ENCODE results near the gene CCDC70.

Gene CCDC70

GRCh38 chr13:51838240-51838846 lies 23.4 kb upstream of the CCDC70 start:
- CTCF ChIA-PET, result interaction anchor here (0.6 to 0.8 kb wide), 2 partner anchors 23 to 612 kb away, joined by 3 read pairs; no protein-coding TSS in a partner anchor
- no peaks in the 10 kb centered on the region for H3K9me3 ChIP-seq (ENCODE audit: control insufficient read depth, insufficient read depth, low read depth, low read length)

DNA sequence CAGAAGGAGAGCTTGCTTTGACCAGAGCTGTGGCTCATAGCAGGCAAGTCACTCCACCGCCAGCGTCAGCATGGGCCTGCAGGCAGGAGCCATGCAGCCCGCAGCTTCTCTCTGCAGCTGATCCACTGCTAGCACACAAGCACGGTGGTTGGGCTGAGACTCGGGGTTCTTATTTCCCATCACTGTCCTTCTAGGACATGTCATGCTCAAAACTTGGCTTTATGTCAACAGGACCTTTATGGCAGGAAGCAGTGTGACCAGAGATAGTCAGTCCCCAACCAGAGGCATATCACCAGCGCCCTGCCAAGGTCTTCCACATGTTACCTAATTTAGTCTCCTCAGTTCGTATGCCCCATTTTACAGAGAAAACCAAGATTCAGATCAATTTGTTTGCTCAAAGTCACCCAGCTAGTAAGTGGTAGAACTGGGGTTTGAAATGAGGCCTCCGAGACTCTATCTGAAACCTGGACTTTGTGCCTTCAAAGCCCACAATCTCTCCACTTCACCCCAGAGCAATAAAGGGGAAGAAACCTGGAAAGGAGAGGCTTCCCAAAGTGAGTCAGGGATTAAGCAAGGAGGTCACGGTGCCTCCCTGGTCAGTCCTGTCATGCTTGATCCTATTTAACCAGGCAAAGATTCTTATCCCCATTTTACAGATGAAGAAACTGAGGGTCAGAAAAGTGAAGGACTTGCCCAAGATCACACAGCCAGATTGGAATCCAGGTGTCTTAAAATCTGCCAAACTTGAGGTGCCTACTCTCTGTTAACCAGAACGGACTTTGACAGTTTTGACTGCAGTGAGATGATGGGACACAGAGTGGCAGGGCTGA lies 21.8 kb upstream of the CCDC70 start:
- ChIA-PET CTCF (no interaction called here), POLR2A (no interaction called here)
- no peak overlapping the region for H3K27ac ChIP-seq (ENCODE audit: extremely low read depth, low read depth, low read length)
- no peaks in the 10 kb centered on the region for H3K36me3 ChIP-seq (ENCODE audit: control insufficient read depth in 2 of 2, insufficient read depth in 1 of 2, low read length in 2 of 2)
- H3K4me1 ChIP-seq (ENCODE audit: control insufficient read depth, insufficient read depth, low read length), result no peaks in the 10 kb centered on the region
- no peaks in the 10 kb centered on the region for H3K9me3 ChIP-seq (ENCODE audit: control insufficient read depth, insufficient read depth, low read depth, low read length)
- TF ChIP-seq OSR2 (tag by site-specific recombination; IDR thresholded peaks at IDR 0.05) (no peak), ZNF221 (tag by site-specific recombination; IDR thresholded peaks at IDR 0.05; ENCODE audit: borderline replicate concordance) (no peak), ZNF843 (tag by site-specific recombination; IDR thresholded peaks at IDR 0.05) (no peak), ZNF658 (tag by site-specific recombination; IDR thresholded peaks at IDR 0.05) (no peak), ZNF548 (tag by site-specific recombination; IDR thresholded peaks at IDR 0.05) (no peak), ZNF791 (tag by site-specific recombination; IDR thresholded peaks at IDR 0.05) (no peak), ZNF335 (tag by site-specific recombination; conservative IDR thresholded peaks at IDR 0.05) (no peak), PRDM1 (tag by site-specific recombination; IDR thresholded peaks at IDR 0.05) (no peak), IKZF3 (tag by site-specific recombination; IDR thresholded peaks at IDR 0.05) (no peak), ATF2 (tag by site-specific recombination; IDR thresholded peaks at IDR 0.05; ENCODE audit: low read depth) (no peak), WT1 (tag by site-specific recombination; IDR thresholded peaks at IDR 0.05) (no peak), KLF8 (tag by site-specific recombination; IDR thresholded peaks at IDR 0.05) (no peak), RBAK (tag by site-specific recombination; IDR thresholded peaks at IDR 0.05) (no peak), ZNF510 (tag by site-specific recombination; IDR thresholded peaks at IDR 0.05; ENCODE audit: insufficient replicate concordance) (no peak), ZNF501 (tag by site-specific recombination; IDR thresholded peaks at IDR 0.05) (no peak), ZNF174 (tag by site-specific recombination; IDR thresholded peaks at IDR 0.05) (no peak), TCF7L2 (IDR thresholded peaks at IDR 0.05; ENCODE audit: borderline replicate concordance, low read depth, low read length) (no peak)
- TF ChIP-seq, protein P1, sequence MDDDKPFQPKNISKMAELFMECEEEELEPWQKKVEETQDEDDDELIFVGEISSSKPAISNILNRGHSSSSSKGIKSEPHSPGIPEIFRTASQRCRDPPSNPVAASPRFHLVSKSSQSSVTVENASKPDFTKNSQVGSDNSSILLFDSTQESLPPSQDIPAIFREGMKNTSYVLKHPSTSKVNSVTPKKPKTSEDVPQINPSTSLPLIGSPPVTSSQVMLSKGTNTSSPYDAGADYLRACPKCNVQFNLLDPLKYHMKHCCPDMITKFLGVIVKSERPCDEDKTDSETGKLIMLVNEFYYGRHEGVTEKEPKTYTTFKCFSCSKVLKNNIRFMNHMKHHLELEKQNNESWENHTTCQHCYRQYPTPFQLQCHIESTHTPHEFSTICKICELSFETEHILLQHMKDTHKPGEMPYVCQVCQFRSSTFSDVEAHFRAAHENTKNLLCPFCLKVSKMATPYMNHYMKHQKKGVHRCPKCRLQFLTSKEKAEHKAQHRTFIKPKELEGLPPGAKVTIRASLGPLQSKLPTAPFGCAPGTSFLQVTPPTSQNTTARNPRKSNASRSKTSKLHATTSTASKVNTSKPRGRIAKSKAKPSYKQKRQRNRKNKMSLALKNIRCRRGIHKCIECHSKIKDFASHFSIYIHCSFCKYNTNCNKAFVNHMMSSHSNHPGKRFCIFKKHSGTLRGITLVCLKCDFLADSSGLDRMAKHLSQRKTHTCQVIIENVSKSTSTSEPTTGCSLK (tag by site-specific recombination; IDR thresholded peaks at IDR 0.05), result no peak
- TF ChIP-seq, protein P2, sequence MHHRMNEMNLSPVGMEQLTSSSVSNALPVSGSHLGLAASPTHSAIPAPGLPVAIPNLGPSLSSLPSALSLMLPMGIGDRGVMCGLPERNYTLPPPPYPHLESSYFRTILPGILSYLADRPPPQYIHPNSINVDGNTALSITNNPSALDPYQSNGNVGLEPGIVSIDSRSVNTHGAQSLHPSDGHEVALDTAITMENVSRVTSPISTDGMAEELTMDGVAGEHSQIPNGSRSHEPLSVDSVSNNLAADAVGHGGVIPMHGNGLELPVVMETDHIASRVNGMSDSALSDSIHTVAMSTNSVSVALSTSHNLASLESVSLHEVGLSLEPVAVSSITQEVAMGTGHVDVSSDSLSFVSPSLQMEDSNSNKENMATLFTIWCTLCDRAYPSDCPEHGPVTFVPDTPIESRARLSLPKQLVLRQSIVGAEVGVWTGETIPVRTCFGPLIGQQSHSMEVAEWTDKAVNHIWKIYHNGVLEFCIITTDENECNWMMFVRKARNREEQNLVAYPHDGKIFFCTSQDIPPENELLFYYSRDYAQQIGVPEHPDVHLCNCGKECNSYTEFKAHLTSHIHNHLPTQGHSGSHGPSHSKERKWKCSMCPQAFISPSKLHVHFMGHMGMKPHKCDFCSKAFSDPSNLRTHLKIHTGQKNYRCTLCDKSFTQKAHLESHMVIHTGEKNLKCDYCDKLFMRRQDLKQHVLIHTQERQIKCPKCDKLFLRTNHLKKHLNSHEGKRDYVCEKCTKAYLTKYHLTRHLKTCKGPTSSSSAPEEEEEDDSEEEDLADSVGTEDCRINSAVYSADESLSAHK (tag by site-specific recombination; IDR thresholded peaks at IDR 0.05), result no peak
- TF ChIP-seq, protein P3, sequence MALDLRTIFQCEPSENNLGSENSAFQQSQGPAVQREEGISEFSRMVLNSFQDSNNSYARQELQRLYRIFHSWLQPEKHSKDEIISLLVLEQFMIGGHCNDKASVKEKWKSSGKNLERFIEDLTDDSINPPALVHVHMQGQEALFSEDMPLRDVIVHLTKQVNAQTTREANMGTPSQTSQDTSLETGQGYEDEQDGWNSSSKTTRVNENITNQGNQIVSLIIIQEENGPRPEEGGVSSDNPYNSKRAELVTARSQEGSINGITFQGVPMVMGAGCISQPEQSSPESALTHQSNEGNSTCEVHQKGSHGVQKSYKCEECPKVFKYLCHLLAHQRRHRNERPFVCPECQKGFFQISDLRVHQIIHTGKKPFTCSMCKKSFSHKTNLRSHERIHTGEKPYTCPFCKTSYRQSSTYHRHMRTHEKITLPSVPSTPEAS (tag by site-specific recombination; IDR thresholded peaks at IDR 0.05), result no peak
- no peak overlapping the region for H3K4me3 ChIP-seq (ENCODE audit: low read depth, low read length)

More at GRCh38 chr13:51838240-51838846, 23.4 kb upstream of the CCDC70 start:
- H3K4me1 ChIP-seq (ENCODE audit: control insufficient read depth, insufficient read depth, low read length), result no peaks in the 10 kb centered on the region
- POLR2A ChIA-PET, result no interaction called here
- no peak overlapping the region for H3K27ac ChIP-seq (ENCODE audit: extremely low read depth, low read depth, low read length)
- TF ChIP-seq ZNF549 (tag by site-specific recombination; IDR thresholded peaks at IDR 0.05), result no peak
- no peak for TF ChIP-seq ZNF747 (tag by site-specific recombination; IDR thresholded peaks at IDR 0.05)
- no peak for TF ChIP-seq ZEB2 (tag by site-specific recombination; IDR thresholded peaks at IDR 0.05)
- TF ChIP-seq ZNF221 (tag by site-specific recombination; IDR thresholded peaks at IDR 0.05; ENCODE audit: borderline replicate concordance), result no peak
- TF ChIP-seq ZFP41 (tag by site-specific recombination; IDR thresholded peaks at IDR 0.05; ENCODE audit: borderline replicate concordance), result no peak
- H3K4me3 ChIP-seq (ENCODE audit: low read depth, low read length), result no peak overlapping the region
- no peaks in the 10 kb centered on the region for H3K36me3 ChIP-seq (ENCODE audit: control insufficient read depth in 2 of 2, insufficient read depth in 1 of 2, low read length in 2 of 2)

Measured in HEK293 (cell line).